Activated T-cell treated with anti-CD3 and anti-CD28 coated beads, Interleukin-2, amount 50 U/mL, for 72 hours (primary cell): ENCODE results near the gene RAB6D. TPM values are rescaled to one million over a fixed set of nuclear protein-coding genes. Genes with fewer than 3 reads are reported as not detected.
"Not testable (repeated sequence)": the region's sequence is repeated elsewhere in the genome, so short reads cannot be mapped to it uniquely, and the experiment has no call there.

ENCODE experiments used
- ATAC-seq, 2 donors: fragments of 150-1000 bp; cut with Tn5 transposase; replicated peaks in 1 of 2; 2 replicates each; pipeline ENCODE4 v1.10.0; 2021; ENCODE audit warnings: moderate library complexity in 2 of 2, mild to moderate bottlenecking in 1 of 2
- DNase-seq, 2 donors: peaks; one replicate each; pipeline ENCODE4 v3.0.0; 2021 to 2022; ENCODE audit warnings: mixed read lengths in 1 of 2
- H3K27ac Mint-ChIP-seq: one replicate; pipeline ENCODE4 v1.8.0; 2022; ENCODE audit warnings: mild to moderate bottlenecking, moderate library complexity, mixed read lengths
- H3K27me3 Mint-ChIP-seq: one replicate; pipeline ENCODE4 v1.8.0; 2022; ENCODE audit warnings: low read depth, mixed read lengths
- H3K36me3 Mint-ChIP-seq, 2 donors: one replicate each; pipeline ENCODE4 v1.8.0; 2022; ENCODE audit warnings: mixed read lengths in 2 of 2, mild to moderate bottlenecking in 1 of 2; ENCODE audit not compliant: insufficient read depth in 2 of 2
- H3K4me1 Mint-ChIP-seq: one replicate; pipeline ENCODE4 v1.8.0; 2022; ENCODE audit warnings: low read depth, mixed read lengths
- H3K4me3 Mint-ChIP-seq, 2 donors: one replicate each; pipeline ENCODE4 v1.8.0; 2022; ENCODE audit warnings: mild to moderate bottlenecking in 2 of 2, mixed read lengths in 2 of 2, moderate library complexity in 2 of 2
- H3K9me3 Mint-ChIP-seq, 2 donors: one replicate each; pipeline ENCODE4 v1.8.0; 2022; ENCODE audit warnings: mixed read lengths in 2 of 2
- total RNA-seq, 2 donors: library from RNA; stranded (reverse); gene quantifications; one replicate each; pipeline ENCODE4 v1.2.3, GENCODE V29; 2022

Gene RAB6D
- total RNA-seq, 2 donors from 2014 or later: 0.09 TPM; not detected in 1

DNA sequence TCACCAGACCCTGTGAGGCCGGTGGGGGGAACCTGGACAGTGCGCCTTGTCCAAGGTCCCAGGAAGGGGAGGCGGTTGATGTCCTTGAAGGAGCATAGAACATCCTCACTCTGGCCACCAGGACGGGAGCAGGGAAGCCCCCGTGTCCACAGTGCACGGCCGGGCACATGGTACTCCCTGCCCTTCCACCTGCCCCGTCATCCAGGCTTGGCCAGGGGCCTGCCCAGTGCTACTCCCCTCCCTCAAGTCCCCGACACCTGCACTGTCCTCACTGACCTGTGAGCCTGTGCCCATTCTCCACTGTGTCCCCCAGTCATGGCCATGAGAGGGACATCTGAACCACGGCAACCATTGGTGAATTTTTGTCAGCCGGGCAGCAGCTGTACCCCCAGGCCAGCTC is 27.5 kb upstream of the RAB6D start:
- not testable (repeated sequence) for H3K27ac Mint-ChIP-seq, H3K4me1 Mint-ChIP-seq, H3K27me3 Mint-ChIP-seq, H3K9me3 Mint-ChIP-seq, ATAC-seq, H3K4me3 Mint-ChIP-seq, H3K36me3 Mint-ChIP-seq, DNase-seq

DNA sequence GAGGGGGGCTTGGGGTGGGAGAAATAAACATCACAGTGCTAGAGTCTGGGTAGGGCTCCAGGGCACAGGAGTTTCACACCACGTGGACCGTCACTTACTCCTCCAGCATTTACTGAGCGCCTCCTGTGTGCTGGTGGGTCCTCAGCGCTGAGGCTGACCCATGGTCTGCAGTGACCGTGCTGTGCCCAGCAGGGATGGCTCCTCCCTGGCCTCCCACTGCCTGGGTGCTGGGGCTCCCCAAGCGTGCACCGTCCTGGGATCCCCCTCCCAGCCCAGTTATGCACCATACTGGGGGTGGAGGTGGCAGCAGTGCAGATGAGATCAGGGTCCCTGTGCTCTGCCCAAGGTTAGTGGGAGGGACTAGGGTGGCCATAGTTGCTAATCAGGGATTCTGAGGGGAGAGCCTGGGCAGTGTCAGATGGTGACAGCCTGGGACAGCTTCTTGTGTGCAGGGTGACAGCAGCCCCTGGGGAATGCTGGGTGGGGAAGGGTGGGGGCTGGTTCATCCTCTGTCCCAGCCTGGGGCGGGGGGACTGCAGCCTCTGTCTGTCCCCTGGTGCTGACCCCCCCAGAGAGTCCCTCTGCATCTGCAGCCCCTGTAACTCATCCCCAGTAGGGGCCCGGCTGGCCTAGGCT is 26.6 kb upstream of the RAB6D start:
- H3K27ac Mint-ChIP-seq, H3K9me3 Mint-ChIP-seq, H3K36me3 Mint-ChIP-seq, DNase-seq, H3K4me1 Mint-ChIP-seq, H3K27me3 Mint-ChIP-seq, H3K4me3 Mint-ChIP-seq, ATAC-seq: not testable (repeated sequence)

DNA sequence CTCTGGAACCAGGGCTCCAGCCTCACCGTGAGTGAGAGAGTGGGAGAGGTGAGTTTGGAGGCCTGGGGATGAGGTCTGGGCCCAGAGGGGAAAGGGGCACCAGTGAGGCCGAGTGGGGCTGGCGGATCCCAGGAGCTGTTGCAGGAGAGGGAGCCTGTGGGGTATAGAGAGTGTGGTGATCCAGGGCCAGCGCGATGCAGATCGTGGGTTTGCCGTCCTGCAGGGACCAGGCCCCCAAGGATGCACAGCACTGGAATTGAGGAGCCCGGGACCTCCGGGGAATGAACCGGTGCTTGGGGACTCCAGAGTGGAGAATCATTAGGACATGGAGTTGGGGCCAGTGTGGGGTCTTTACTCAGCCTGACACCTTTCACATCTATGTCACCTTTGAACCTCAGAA is 25.7 kb upstream of the RAB6D start:
- H3K36me3 Mint-ChIP-seq: no peaks in the 10 kb centered on the region
- H3K9me3 Mint-ChIP-seq: no peaks in the 10 kb centered on the region
- H3K4me1 Mint-ChIP-seq: no peaks in the 10 kb centered on the region
- ATAC-seq: no peak
- no peak overlapping the region for H3K4me3 Mint-ChIP-seq
- no peak for DNase-seq
- no peaks in the 10 kb centered on the region for H3K27me3 Mint-ChIP-seq
- no peak overlapping the region for H3K27ac Mint-ChIP-seq

DNA sequence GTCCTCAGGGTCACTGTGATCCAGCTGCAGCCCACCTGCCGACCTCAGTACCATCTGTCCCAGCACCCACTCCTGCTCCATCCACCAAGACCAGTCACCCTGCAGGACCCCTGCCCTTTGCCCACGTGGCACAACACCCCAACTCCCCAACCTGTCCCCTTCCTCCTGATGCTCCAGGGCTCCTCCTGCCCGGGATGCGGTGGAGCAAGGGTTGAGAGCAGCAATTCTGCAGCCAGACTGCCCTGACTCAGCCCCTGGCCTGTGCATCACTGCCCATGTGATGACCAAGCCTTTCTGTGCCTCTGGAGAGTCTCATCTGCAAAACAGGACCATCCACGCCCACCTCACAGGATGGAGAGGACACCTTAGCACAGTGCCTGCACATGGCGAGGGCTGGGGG is 24.9 kb upstream of the RAB6D start:
- not testable (repeated sequence) for H3K27ac Mint-ChIP-seq, H3K4me3 Mint-ChIP-seq, H3K4me1 Mint-ChIP-seq, H3K36me3 Mint-ChIP-seq, ATAC-seq, DNase-seq, H3K27me3 Mint-ChIP-seq, H3K9me3 Mint-ChIP-seq

DNA sequence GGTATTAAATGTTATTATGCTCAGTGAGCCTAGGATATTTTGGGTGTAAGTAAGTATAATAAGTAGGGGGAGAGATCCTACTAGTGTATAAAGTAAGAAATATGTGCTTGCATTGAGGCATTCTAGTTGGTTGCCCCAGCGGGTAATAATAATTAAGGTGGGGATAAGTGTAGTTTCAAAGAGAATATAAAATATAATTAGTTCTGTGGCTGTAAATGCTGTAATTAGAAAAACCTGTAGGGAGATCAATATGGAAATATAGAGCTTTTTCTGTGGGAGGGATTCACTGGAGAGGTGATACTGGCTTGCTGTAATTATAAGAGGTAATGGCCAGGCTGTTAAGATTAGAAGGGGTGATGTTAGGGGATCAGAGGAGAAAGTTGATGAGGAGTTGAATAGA is 9.1 kb upstream of the RAB6D start:
- not testable (repeated sequence) for H3K27me3 Mint-ChIP-seq, DNase-seq, ATAC-seq, H3K4me1 Mint-ChIP-seq, H3K4me3 Mint-ChIP-seq, H3K36me3 Mint-ChIP-seq, H3K9me3 Mint-ChIP-seq, H3K27ac Mint-ChIP-seq

DNA sequence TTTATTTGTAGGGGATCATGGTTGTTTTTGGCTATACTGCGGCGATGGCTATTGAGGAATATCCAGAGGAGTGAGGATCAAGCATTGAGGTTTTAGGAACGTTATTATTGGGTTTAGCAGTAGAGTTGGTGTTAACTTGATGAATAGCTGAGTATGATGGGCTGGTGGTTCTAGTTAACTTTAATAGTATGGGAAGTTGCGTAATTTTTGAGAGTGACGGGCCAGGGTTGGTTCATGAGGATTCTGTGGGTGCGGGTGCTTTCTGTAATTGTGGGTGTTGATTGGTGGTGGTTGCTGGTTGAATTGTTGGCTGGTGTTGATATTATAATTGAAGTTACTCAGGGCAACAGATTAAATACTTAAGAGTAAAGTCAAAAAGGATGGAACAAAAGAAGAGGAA is 6.0 kb upstream of the RAB6D start:
- DNase-seq: no peak
- Mint-ChIP-seq H3K27ac (no peak overlapping the region), H3K36me3 (no peaks in the 10 kb centered on the region), H3K4me3 (no peak overlapping the region), H3K9me3 (peaks cover 0 to 4% of the 10 kb centered on the region in 2 donors), H3K4me1 (no peaks in the 10 kb centered on the region), H3K27me3 (peaks cover 14% of the 10 kb centered on the region)
- no peak for ATAC-seq

DNA sequence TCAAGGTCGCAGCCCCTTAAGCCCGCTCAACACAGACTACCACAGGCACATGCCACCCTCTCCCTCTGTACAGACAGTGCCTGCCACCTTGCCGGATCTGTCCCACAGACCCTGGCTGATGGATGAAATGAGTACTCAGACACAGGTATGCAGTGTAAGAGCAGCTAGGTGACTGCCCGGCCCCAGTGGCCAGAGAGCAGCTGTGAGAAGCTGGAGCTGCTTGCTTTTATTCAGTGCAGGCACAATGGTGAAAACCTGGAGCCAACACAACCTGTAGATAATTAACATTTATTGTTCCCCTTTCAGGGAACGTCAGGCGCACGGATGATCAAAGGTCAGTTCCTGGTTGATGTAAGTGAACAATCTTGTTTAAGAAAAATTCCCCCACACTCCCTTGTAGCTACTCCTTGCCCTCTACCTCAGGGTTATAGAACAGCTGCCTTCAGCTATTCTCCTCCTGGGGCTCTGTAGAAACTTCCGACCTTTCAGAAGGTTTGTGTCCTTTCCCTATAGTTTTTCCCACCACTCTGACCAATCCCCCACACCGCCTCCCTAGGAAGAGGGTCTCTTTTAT is 4.6 kb upstream of the RAB6D start:
- H3K4me3 Mint-ChIP-seq, H3K36me3 Mint-ChIP-seq: not testable (repeated sequence)

DNA sequence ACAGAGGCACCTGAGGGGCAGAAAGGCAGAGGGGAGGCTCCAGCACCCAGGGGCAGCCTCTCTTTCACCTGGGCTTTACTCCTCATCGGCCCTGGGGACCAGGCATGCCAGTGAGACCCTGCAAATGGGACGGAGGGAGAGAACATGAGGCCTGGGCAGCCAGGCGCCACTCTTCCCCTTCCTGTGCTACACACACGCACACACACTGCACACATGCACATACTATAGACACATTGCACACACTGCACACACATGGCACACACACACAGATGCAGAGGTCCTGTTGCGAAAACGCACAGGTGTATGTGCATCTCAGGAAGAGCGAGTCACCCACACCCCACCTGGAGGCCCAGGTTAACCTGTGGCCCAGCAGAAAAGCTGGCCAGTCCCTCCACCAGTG is 3.4 kb upstream of the RAB6D start:
- peaks cover 0 to 2% of the 10 kb centered on the region in 2 donors for H3K36me3 Mint-ChIP-seq
- no peak overlapping the region for H3K27ac Mint-ChIP-seq
- peaks cover 14% of the 10 kb centered on the region for H3K4me1 Mint-ChIP-seq
- no peaks in the 10 kb centered on the region for H3K9me3 Mint-ChIP-seq
- ATAC-seq (no peak), DNase-seq (no peak)
- peaks cover 34% of the 10 kb centered on the region for H3K27me3 Mint-ChIP-seq
- H3K4me3 Mint-ChIP-seq: no peak overlapping the region

More for the DNA sequence above, 4.6 kb upstream of the RAB6D start:
- DNase-seq, H3K27ac Mint-ChIP-seq, ATAC-seq, H3K9me3 Mint-ChIP-seq, H3K4me1 Mint-ChIP-seq: not testable (repeated sequence)
- H3K27me3 Mint-ChIP-seq: peaks cover 26% of the 10 kb centered on the region

DNA sequence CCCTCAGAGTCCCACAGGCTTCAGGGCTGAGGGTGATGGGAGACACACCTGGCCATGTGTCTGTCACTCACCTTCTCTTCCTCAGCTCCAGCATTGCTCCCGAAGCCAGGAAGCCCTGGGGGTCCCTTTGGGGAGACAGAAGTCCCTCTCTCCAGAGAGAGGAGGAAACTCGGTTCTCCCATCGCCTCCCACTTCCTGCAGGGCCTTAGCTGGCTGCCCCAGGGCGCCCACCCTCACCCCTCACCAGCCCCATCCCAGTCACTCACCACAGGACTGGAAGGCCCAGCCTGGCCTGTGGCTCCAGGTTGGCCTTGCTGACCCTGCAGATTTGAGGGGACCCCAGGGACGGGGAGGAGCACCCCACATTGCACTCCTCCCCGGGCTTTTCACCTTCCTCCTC is 2.7 kb upstream of the RAB6D start:
- Mint-ChIP-seq H3K36me3 (peaks cover 0 to 2% of the 10 kb centered on the region in 2 donors), H3K9me3 (no peaks in the 10 kb centered on the region), H3K4me1 (peaks cover 14% of the 10 kb centered on the region), H3K4me3 (no peak overlapping the region), H3K27me3 (peaks cover 40% of the 10 kb centered on the region), H3K27ac (no peak overlapping the region)
- DNase-seq (no peak), ATAC-seq (no peak)

DNA sequence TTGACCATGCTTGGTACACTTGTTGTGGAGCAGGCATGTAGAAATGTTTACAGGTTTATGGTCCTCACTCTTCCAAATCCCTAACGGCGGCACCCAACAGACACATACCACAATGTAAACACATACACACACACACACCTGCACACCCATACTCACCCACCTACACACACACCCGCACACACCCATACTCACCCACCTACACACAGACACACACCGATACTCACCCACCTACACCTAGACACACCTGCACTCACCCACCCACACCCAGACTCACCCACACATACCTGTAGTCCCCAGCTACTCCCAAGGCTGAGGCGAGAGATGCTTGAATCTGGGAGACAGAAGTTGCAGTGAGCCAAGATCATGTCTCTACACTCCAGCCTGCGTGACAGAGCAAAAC is 1.5 kb upstream of the RAB6D start:
- Mint-ChIP-seq H3K4me1 (peaks cover 14% of the 10 kb centered on the region), H3K27me3 (peaks cover 52% of the 10 kb centered on the region), H3K4me3 (no peak overlapping the region), H3K36me3 (peaks cover 0 to 2% of the 10 kb centered on the region in 2 donors), H3K27ac (no peak overlapping the region), H3K9me3 (no peaks in the 10 kb centered on the region)
- DNase-seq (no peak), ATAC-seq (no peak)

DNA sequence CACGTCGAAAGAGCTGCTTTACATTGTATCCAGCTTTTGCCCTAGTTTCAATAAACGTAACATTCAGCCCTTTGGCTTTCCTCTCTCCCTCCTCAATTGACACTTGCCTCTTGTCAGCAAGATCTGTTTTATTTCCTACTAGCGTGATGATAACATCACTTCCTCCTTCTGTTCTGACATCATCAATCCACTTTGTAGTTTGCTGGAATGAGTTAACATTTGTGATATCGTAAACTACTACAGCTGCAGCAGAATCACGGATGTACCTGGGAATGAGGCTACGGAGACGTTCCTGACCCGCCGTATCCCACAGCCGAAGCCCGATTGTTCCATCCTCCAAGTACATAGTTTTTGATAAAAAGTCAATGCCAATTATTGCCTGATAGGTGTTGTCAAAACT is 755 bp downstream of the RAB6D start:
- H3K36me3 Mint-ChIP-seq, DNase-seq, H3K9me3 Mint-ChIP-seq, H3K27ac Mint-ChIP-seq: not testable (repeated sequence)
- ATAC-seq: peak; percentile 52 to 53
- Mint-ChIP-seq H3K4me3 (peak overlapping the region; percentile 60 to 62), H3K27me3 (peaks cover 61% of the 10 kb centered on the region), H3K4me1 (peaks cover 14% of the 10 kb centered on the region)

DNA sequence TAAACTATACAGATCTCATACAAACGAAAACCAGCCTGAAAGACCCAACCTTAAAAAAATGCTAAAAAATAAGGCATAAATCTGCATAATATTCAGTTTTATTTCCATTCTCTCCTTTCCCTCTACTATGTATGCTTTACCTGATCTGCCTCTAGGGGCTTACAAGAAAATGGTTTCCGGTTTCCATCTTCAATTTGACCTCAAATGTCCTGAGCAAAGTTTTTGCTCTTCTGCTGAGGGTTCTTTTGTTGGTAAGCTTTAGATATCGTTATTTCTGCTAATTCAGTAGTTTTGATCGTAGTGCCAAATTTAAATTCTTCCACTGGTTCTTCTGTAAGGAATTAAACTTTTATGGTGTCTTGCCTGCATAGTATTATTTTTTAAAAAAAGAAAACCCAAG is 2.2 kb downstream of the RAB6D start:
- not testable (repeated sequence) for H3K36me3 Mint-ChIP-seq, DNase-seq, H3K4me3 Mint-ChIP-seq, H3K27ac Mint-ChIP-seq, ATAC-seq, H3K9me3 Mint-ChIP-seq
- Mint-ChIP-seq H3K4me1 (peaks cover 14% of the 10 kb centered on the region), H3K27me3 (peaks cover 59% of the 10 kb centered on the region)

DNA sequence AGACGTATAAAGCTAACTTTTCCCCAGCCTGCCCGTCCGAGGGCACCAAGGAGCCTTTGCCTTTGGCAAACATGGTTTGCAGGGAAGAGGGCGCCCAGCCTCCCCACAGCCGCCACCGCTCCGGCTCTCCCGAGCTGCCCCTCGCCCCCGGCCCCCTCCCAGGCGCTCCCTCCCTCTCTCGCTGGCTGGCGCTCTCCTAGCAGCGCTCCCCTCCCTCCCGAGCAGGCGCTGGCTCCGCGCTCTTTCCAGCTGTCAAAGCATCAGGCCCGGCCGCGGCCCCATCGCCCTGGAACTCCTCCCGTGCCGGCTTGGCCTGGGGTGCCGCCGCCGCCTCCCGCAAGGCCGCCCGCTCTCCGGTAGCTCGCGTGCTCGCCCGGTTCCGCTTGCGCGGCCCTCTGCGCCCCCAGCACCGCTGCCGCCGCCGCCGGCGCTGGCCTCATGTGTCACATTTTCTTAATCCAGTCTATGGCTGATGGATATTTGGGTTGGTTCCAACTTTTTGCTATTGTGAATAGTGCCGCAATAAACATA is 10.7 kb downstream of the RAB6D start:
- H3K27me3 Mint-ChIP-seq: peaks cover 54% of the 10 kb centered on the region
- H3K4me1 Mint-ChIP-seq, H3K9me3 Mint-ChIP-seq, ATAC-seq, DNase-seq, H3K27ac Mint-ChIP-seq, H3K4me3 Mint-ChIP-seq, H3K36me3 Mint-ChIP-seq: not testable (repeated sequence)

DNA sequence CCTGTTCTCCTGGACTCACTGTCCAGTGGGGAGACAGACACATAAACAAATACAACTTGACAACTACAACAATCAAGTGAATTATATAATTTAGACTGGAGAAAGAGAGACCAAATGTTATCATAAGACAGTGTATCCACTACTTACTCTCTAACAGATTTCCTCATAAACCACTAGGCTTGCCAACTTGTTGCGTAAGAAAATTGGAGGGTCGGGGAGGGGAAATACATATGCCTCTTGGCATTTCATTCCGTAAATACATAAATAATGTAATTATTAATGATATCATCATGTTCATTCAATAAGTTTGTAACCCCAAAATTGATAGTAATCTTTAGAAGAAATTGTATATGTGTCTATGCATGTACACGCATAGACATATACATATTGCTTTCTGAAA is 14.9 kb downstream of the RAB6D start:
- H3K9me3 Mint-ChIP-seq: peaks cover 0 to 5% of the 10 kb centered on the region in 2 donors
- H3K27me3 Mint-ChIP-seq: peaks cover 53% of the 10 kb centered on the region
- no peak for ATAC-seq
- no peaks in the 10 kb centered on the region for H3K36me3 Mint-ChIP-seq
- no peak overlapping the region for H3K4me3 Mint-ChIP-seq
- H3K4me1 Mint-ChIP-seq: no peaks in the 10 kb centered on the region
- DNase-seq: no peak
- no peak overlapping the region for H3K27ac Mint-ChIP-seq
